ENCODE results near the gene ZBTB7A.
"Not testable (repeated sequence)": the region's sequence is repeated elsewhere in the genome, so short reads cannot be mapped to it uniquely, and the experiment has no call there.

The ZBTB7A gene

DNA sequence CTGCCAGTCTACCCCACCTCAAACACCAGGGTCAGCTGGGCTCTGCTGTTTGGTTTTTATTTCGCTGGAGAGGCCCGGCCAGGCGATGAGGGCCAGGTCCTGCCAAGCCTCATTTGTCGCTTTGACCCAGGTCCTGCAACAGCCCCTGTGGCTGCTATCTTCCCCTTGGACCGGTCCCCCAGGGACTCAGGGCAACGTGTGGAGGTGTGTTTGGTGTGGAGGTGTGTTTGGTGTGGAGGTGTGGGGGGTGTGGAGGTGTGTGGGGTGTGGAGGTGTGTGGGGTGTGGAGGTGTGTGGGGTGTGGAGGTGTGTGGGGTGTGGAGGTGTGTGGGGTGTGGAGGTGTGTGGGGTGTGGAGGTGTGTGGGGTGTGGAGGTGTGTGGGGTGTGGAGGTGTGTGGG is 55.3 kb downstream of the ZBTB7A start:
- H3K4me3 ChIP-seq (ENCODE audit: extremely low read depth, insufficient read depth, low read length, poor library complexity, severe bottlenecking); H3K27ac ChIP-seq (ENCODE audit: low read depth, low read length, severe bottlenecking); H3K9me3 ChIP-seq (ENCODE audit: control insufficient read depth, low read length): not testable (repeated sequence)
- whole genome bisulfite sequencing, 2 experiments (ENCODE audit: insufficient coverage in 2 of 2): 90 to 99% methylated on average over 2 to 6 of the region's 6 CpGs
- Histone ChIP-seq H3K36me3 (ENCODE audit: control insufficient read depth, insufficient read depth, low read length) (peaks cover 55% of the 10 kb centered on the region), H3K4me1 (ENCODE audit: control insufficient read depth, insufficient read depth, low read length, poor library complexity, severe bottlenecking) (peaks cover 11% of the 10 kb centered on the region)

DNA sequence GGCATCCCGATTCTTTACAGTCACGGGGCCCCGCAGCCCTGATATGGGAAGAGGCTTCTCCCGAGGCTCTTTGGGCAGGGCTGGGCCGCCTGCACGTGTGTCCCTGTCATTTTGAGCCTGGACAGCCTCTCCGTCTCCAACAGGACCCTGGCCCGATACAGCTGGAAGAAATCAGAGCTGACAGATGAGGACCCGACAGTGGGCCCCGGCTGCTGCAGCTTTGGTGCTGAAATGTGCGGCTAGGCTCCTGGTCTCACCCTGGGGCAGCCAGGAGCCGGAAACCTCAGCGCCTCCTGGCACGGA is 55.9 kb downstream of the ZBTB7A start:
- Histone ChIP-seq H3K4me3 (ENCODE audit: extremely low read depth, insufficient read depth, low read length, poor library complexity, severe bottlenecking) (no peak overlapping the region), H3K36me3 (ENCODE audit: control insufficient read depth, insufficient read depth, low read length) (peaks cover 49% of the 10 kb centered on the region), H3K4me1 (ENCODE audit: control insufficient read depth, insufficient read depth, low read length, poor library complexity, severe bottlenecking) (peaks cover 11% of the 10 kb centered on the region), H3K9me3 (ENCODE audit: control insufficient read depth, low read length) (no peaks in the 10 kb centered on the region), H3K27ac (ENCODE audit: low read depth, low read length, severe bottlenecking) (no peak overlapping the region)
- 89 to 95% methylated on average over 14 of the region's 14 CpGs for WGBS, 2 experiments (ENCODE audit: insufficient coverage in 2 of 2)

DNA sequence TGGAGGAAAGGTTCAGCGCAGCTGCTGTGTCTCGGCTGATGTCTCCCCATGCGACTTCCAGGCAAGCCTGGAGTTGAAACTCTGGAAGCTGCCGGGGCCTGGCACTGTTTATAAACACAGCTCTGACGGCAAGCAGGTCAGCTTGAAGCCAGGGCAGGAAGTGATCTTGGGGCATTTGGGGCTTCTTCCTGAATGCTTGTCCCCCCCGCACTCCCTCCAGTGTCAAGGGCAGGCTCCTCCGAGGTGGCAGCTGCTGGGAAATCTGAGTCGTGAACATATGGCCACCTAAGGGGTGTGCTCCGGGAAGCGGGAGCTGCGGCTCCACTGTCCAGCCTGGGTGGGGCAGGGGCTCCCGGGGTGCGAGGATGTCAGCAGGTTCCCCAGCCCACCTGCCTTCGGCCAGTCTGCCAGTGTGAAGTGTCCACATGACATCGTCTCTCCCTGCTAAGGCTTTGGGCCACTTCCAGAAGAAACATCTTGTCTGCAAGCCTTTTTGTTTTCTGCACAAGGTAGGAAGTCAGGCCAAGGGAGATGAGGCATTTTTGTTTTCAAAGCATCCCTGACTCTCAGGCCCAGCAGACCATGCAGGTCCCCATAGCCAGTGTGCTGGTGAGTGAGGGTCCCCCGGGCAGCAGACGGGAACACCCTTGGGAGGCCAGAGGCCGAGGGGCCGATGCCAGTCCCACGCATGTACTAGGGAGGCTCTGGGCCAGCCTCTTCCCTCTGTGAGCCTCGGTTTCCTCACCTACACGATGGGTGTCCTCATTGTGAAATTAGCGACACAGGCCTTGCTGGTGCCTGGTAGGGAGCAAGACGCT is 56.5 kb downstream of the ZBTB7A start:
- Histone ChIP-seq H3K36me3 (ENCODE audit: control insufficient read depth, insufficient read depth, low read length) (peaks cover 43% of the 10 kb centered on the region), H3K9me3 (ENCODE audit: control insufficient read depth, low read length) (no peaks in the 10 kb centered on the region), H3K4me3 (ENCODE audit: extremely low read depth, insufficient read depth, low read length, poor library complexity, severe bottlenecking) (no peak overlapping the region), H3K4me1 (ENCODE audit: control insufficient read depth, insufficient read depth, low read length, poor library complexity, severe bottlenecking) (peaks cover 11% of the 10 kb centered on the region), H3K27ac (ENCODE audit: low read depth, low read length, severe bottlenecking) (peak overlapping the region; percentile 53)
- 90 to 96% methylated on average over 17 to 24 of the region's 24 CpGs for WGBS, 2 experiments (ENCODE audit: insufficient coverage in 2 of 2)

DNA sequence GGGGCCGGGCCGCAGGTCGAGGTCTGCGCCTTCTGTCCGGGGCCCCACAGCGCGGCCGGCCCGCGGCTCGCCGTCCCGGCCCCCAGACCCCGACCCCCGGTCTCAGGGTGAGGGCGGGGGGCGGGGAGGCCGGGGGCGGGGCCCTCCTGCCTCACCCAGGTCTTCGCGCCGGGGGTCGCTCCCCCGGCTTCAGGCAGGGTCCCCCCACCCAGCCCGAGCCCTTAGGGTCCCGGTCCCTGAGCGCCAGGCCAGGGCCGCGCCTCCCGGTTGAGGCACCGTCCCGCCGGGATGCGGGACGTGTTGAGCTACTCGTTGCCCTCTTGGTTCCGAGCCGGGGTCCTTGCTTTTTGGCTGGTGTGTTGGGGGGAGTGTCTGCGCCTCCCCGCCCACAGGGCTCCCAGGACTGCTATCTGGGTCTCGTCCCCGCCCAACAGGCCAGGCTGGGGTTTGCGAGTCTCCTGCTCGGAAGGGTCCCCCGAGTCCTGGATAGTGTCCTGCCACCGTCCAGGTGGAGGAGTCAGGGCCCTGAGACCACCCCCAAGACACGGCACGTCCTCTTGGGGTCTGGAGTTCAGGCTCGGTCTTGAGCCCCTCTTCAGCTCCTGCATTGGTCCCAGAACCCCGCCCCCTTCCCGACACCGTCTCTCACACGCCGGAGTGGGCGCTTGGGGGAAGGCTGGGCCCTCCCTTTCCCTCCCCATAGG is 58.7 kb downstream of the ZBTB7A start:
- H3K4me3 ChIP-seq (ENCODE audit: extremely low read depth, insufficient read depth, low read length, poor library complexity, severe bottlenecking): peak overlapping the region; percentile 92
- H3K36me3 ChIP-seq (ENCODE audit: control insufficient read depth, insufficient read depth, low read length): peaks cover 21% of the 10 kb centered on the region
- peaks cover 11% of the 10 kb centered on the region for H3K4me1 ChIP-seq (ENCODE audit: control insufficient read depth, insufficient read depth, low read length, poor library complexity, severe bottlenecking)
- 0 to 1% methylated on average over 25 of the region's 55 CpGs for WGBS, 2 experiments (ENCODE audit: insufficient coverage in 2 of 2)
- H3K27ac ChIP-seq (ENCODE audit: low read depth, low read length, severe bottlenecking): no peak overlapping the region
- H3K9me3 ChIP-seq (ENCODE audit: control insufficient read depth, low read length): no peaks in the 10 kb centered on the region

DNA sequence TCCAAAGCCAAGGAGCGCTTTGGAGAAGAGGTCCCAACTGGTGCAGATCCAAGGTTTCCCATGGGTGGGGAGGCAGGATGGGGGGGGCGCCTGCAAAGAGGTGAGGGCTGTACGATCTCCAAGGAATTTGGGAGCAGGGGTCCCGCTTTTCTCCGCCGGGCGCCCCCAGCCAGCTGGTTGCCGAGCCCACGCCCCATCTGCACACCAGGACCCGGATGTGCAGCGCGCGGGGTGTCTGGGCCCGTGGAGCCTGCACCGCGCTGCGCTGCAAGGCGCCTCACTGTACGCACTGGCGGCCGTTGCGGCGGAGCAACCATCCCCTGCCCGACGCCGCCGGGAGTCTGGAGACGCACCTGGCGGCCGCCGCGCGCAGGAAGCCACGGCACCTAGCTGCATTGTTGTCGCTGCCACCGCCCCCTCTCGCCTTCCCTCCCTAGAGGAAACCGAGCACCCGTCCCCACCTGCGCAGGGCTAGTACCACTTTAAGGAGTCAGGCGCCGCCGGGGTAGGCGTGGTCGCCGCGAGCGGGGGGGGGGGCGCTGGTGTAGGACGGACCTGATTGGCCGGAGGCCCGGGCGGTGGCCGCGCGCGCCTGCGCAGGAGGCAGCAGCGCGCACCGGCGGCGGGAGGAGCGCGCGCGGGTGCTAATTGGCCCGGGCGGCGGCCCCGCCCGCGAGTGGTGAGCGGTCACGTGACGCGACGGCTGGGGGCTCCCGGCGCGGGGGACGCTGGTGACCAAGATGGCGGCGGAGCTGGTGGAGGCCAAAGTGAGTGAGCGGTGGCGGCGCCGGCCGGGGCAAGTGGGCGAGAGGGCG is 59.5 kb downstream of the ZBTB7A start, which contains the start of gene PIAS4:
PIAS4 (plus strand) TSS at position 716 of the 815 bp plus-strand sequence; CDS start at position 741, 25 bp downstream.
- peaks cover 13% of the 10 kb centered on the region for H3K36me3 ChIP-seq (ENCODE audit: control insufficient read depth, insufficient read depth, low read length)
- H3K4me1 ChIP-seq (ENCODE audit: control insufficient read depth, insufficient read depth, low read length, poor library complexity, severe bottlenecking): peaks cover 11% of the 10 kb centered on the region
- H3K4me3 ChIP-seq (ENCODE audit: extremely low read depth, insufficient read depth, low read length, poor library complexity, severe bottlenecking): peak within 1 kb of the TSS; percentile 92
- peak within 1 kb of the TSS; percentile 59 for H3K27ac ChIP-seq (ENCODE audit: low read depth, low read length, severe bottlenecking)
- no peaks in the 10 kb centered on the region for H3K9me3 ChIP-seq (ENCODE audit: control insufficient read depth, low read length)
- 0 to 1% methylated on average over 48 to 64 of the region's 91 CpGs for WGBS, 2 experiments (ENCODE audit: insufficient coverage in 2 of 2)

DNA sequence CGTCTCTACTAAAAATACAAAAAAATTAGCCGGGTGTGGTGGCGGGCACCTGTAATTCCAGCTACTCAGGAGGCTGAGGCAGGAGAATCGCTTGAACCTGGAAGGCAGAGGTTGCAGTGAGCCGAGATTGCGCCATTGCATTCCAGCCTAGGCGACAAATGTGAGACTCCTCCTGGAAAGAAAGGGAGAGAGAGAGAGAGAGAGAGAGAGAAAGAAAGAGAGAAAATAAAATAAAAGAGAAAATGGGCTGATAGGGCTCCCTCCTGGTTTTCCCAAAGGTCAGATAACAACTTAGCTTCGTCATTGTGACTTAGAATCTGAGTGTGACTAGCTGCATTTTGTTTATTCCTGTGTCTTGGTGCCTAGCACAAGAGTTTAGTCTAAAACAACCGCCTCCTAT is 61.3 kb downstream of the ZBTB7A start:
- peaks cover 11% of the 10 kb centered on the region for H3K4me1 ChIP-seq (ENCODE audit: control insufficient read depth, insufficient read depth, low read length, poor library complexity, severe bottlenecking)
- H3K9me3 ChIP-seq (ENCODE audit: control insufficient read depth, low read length); H3K4me3 ChIP-seq (ENCODE audit: extremely low read depth, insufficient read depth, low read length, poor library complexity, severe bottlenecking); H3K36me3 ChIP-seq (ENCODE audit: control insufficient read depth, insufficient read depth, low read length); H3K27ac ChIP-seq (ENCODE audit: low read depth, low read length, severe bottlenecking): not testable (repeated sequence)
- 91% methylated on average over 9 of the region's 9 CpGs for WGBS, 2 experiments (ENCODE audit: insufficient coverage in 2 of 2)

DNA sequence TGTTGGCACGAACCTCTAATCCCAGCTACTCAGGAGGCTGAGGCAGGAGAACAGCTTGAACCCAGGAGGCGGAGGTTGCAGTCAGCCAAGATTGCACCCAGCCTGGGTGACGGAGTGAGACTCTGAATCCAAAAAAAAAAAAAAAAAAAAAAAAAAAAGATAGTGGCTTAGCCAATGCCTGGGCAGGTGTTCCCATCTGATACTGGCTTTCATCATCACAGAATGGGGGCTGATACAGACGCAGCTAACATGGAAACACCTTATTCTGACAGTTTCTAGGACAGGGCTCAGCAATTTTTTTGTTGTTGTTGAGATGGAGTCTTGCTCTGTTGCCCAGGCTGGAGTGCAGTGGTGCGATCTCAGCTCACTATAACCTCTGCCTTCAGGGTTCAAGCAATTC is 65.9 kb downstream of the ZBTB7A start:
- not testable (repeated sequence) for H3K4me1 ChIP-seq (ENCODE audit: control insufficient read depth, insufficient read depth, low read length, poor library complexity, severe bottlenecking); H3K36me3 ChIP-seq (ENCODE audit: control insufficient read depth, insufficient read depth, low read length); H3K4me3 ChIP-seq (ENCODE audit: extremely low read depth, insufficient read depth, low read length, poor library complexity, severe bottlenecking); H3K9me3 ChIP-seq (ENCODE audit: control insufficient read depth, low read length); H3K27ac ChIP-seq (ENCODE audit: low read depth, low read length, severe bottlenecking)
- WGBS, 2 experiments (ENCODE audit: insufficient coverage in 2 of 2): 84 to 89% methylated on average over 3 to 4 of the region's 5 CpGs

DNA sequence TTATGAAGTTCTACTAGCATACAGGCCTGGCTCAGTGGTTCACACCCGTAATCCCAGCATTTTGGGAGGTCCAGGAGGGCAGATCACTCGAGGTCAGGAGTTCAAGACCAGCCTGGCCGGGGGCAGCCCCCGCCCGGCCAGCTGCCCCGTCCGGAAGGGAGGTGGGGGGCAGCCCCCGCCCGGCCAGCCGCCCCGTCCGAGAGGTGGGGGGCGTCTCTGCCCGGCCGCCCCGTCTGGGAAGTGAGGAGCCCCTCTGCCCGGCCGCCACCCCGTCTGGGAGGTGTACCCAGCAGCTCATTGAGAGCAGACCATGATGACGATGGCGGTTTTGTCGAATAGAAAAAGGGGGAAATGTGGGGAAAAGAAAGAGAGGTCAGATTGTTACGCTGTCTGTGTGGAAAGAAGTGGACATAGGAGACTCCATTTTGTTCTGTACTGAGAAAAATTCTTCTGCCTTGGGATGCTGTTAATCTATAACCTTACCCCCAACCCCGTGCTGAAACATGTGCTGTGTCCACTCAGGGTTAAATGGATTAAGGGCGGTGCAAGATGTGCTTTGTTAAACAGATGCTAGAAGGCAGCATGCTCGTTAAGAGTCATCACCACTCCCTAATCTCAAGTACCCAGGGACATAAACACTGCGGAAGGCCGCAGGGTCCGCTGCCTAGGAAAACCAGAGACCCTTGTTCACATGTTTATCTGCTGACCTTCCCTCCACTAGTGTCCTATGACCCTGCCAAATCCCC is 67.9 kb downstream of the ZBTB7A start:
- H3K36me3 ChIP-seq (ENCODE audit: control insufficient read depth, insufficient read depth, low read length); H3K4me1 ChIP-seq (ENCODE audit: control insufficient read depth, insufficient read depth, low read length, poor library complexity, severe bottlenecking); H3K4me3 ChIP-seq (ENCODE audit: extremely low read depth, insufficient read depth, low read length, poor library complexity, severe bottlenecking); H3K9me3 ChIP-seq (ENCODE audit: control insufficient read depth, low read length); H3K27ac ChIP-seq (ENCODE audit: low read depth, low read length, severe bottlenecking): not testable (repeated sequence)
- WGBS, 2 experiments (ENCODE audit: insufficient coverage in 2 of 2): 95 to 98% methylated on average over 22 to 23 of the region's 29 CpGs

DNA sequence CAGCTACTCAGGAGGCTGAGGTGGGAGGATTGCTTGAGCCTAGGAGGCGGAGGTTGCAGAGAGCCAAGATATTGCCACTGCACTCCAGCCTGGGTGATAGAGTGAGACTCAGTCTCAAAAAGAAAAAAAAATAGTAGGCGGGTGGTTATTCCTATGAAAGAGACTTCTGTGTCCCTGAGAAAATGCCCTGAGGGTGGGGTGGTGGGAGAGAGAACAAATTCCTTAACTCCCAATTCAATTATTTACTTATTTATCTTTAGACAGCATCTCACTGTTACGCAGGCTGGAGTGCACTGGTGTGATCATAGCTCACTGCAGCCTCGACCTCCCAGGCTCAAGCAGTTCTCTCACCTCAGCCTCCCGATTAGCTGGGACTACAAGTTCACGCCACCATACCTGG is 71.1 kb downstream of the ZBTB7A start:
- H3K27ac ChIP-seq (ENCODE audit: low read depth, low read length, severe bottlenecking): no peak overlapping the region
- H3K4me1 ChIP-seq (ENCODE audit: control insufficient read depth, insufficient read depth, low read length, poor library complexity, severe bottlenecking): no peaks in the 10 kb centered on the region
- H3K9me3 ChIP-seq (ENCODE audit: control insufficient read depth, low read length): no peaks in the 10 kb centered on the region
- 84 to 95% methylated on average over 2 to 5 of the region's 6 CpGs for WGBS, 2 experiments (ENCODE audit: insufficient coverage in 2 of 2)
- no peaks in the 10 kb centered on the region for H3K36me3 ChIP-seq (ENCODE audit: control insufficient read depth, insufficient read depth, low read length)
- H3K4me3 ChIP-seq (ENCODE audit: extremely low read depth, insufficient read depth, low read length, poor library complexity, severe bottlenecking): no peak overlapping the region
